PC-3 (cell line): ENCODE data around the gene BPI. TPM values are rescaled to one million over a fixed set of nuclear protein-coding genes. Genes with fewer than 3 reads are reported as not detected.
A peak's percentile ranks its signal among the peaks of the same experiment; 100 is the strongest.

Source experiments
- ATAC-seq: fragments of 200-7000 bp; cut with Tn5 transposase; 2 replicates; pipeline ENCODE4 v1.9.1; 2020; ENCODE audit warnings: mild to moderate bottlenecking, moderate library complexity
- BruUV-seq: library from RNA; stranded (reverse); fragments of 400-500 nt; replicated peaks from 2 replicates; lab custom pipeline; 2021; lab: Mats Ljungman, UMichigan
- CTCF ChIA-PET: fragments of 300-600 bp; sonication (Branson Sonifier 250); formaldehyde crosslinking; loops from one replicate; lab custom pipeline; 2022; ENCODE audit warnings: antibody characterized with exemption; lab: Charles Lee
- POLR2A ChIA-PET: fragments of 300-600 bp; sonication (Branson Sonifier 250); formaldehyde crosslinking; loops from one replicate; lab custom pipeline; 2022; ENCODE audit warnings: antibody characterized with exemption; ENCODE audit not compliant: unreplicated experiment; lab: Charles Lee
- DNase-seq: peaks from one replicate; pipeline ENCODE4 v3.0.0-alpha.2; 2015
- H2AFZ ChIP-seq: fragments of 300-600 bp; sonication (generic); 2 replicates; pipeline ENCODE4 v1.6.0; 2016; ENCODE audit warnings: antibody characterized with exemption, low read length
- H3F3A ChIP-seq: fragments of 300-600 bp; sonication (generic); one replicate; pipeline ENCODE4 v1.6.0; 2017; ENCODE audit warnings: antibody characterized with exemption, low read length, control low read depth, mild to moderate bottlenecking; ENCODE audit not compliant: unreplicated experiment
- H3K27ac ChIP-seq: fragments of 300-600 bp; sonication (generic); 2 replicates; pipeline ENCODE4 v1.5.1; 2016; ENCODE audit warnings: mild to moderate bottlenecking, low read length
- H3K27me3 ChIP-seq: fragments of 300-600 bp; sonication (generic); 2 replicates; pipeline ENCODE4 v1.6.1; 2016; ENCODE audit warnings: low read length, mixed read lengths
- H3K36me3 ChIP-seq: fragments of 300-600 bp; sonication (generic); 2 replicates; pipeline ENCODE4 v1.6.1; 2016; ENCODE audit warnings: low read depth, mixed run types, low read length, mixed read lengths
- H3K4me1 ChIP-seq: fragments of 300-600 bp; sonication (generic); 2 replicates; pipeline ENCODE4 v1.5.1; 2016; ENCODE audit warnings: low read length; ENCODE audit not compliant: insufficient read depth
- H3K4me2 ChIP-seq: fragments of 300-600 bp; sonication (generic); 2 replicates; pipeline ENCODE4 v1.6.0; 2016; ENCODE audit warnings: low read length
- H3K4me3 ChIP-seq: fragments of 300-600 bp; sonication (generic); 2 replicates; pipeline ENCODE4 v1.5.1; 2016; ENCODE audit warnings: mild to moderate bottlenecking, low read length, mixed read lengths
- H3K79me2 ChIP-seq: fragments of 300-600 bp; sonication (generic); 2 replicates; pipeline ENCODE4 v1.6.1; 2017; ENCODE audit warnings: low read length, mixed read lengths
- H3K9ac ChIP-seq: fragments of 300-600 bp; sonication (generic); 2 replicates; pipeline ENCODE4 v1.6.0; 2016; ENCODE audit warnings: mild to moderate bottlenecking, low read length
- H3K9me2 ChIP-seq: fragments of 300-600 bp; sonication (generic); replicated peaks from 2 replicates; pipeline ENCODE4 v1.6.1; 2016; ENCODE audit warnings: mixed run types, low read length, mixed read lengths
- H3K9me3 ChIP-seq: fragments of 300-600 bp; sonication (generic); 2 replicates; pipeline ENCODE4 v1.6.1; 2016; ENCODE audit warnings: low read length, mixed read lengths
- H4K20me1 ChIP-seq: fragments of 300-600 bp; sonication (generic); 2 replicates; pipeline ENCODE4 v1.6.1; 2016; ENCODE audit warnings: low read length, mixed read lengths
- CTCF ChIP-seq: fragments of 300-600 bp; sonication (generic); conservative IDR thresholded peaks from 2 replicates; pipeline ENCODE4 v1.5.1; 2017; ENCODE audit warnings: antibody characterized with exemption, low read depth, mild to moderate bottlenecking, low read length
- EZH2 ChIP-seq: fragments of 300-600 bp; sonication (generic); IDR thresholded peaks from one replicate; pipeline ENCODE4 v1.6.1; 2017; ENCODE audit warnings: antibody characterized with exemption, mild to moderate bottlenecking, low read length; ENCODE audit not compliant: unreplicated experiment
- EZH2phosphoT487 ChIP-seq: fragments of 300-600 bp; sonication (generic); IDR thresholded peaks from 2 replicates; pipeline ENCODE4 v1.6.1; 2018; ENCODE audit warnings: mild to moderate bottlenecking, antibody characterized with exemption, low read length, borderline replicate concordance
- intact Hi-C: fragments of 100-400 bp; cut with micrococcal nuclease; formaldehyde crosslinking; loops from 2 replicates; pipeline ENCODE4 v1.9.0; 2023
- total RNA-seq: library from RNA; depleted of rRNA; stranded (reverse); fragments of >200 nt; gene quantifications from 2 replicates; pipeline ENCODE4 v1.2.3, GENCODE V29; 2014

Gene BPI
- total RNA-seq, 1 experiment from 2014 or later: not detected

GRCh38 chr20:38270869-38271605 lies 32.9 kb upstream of the BPI start:
- intact Hi-C loops: no loop called here
- peak; percentile 84 for ATAC-seq
- peak overlapping the region; percentile 20; the same call in 1 of the 2 replicates for H3K27ac ChIP-seq
- H3K27me3 ChIP-seq: no peaks in the 10 kb centered on the region
- TF ChIP-seq EZH2 (no peak), CTCF (no peak), EZH2phosphoT487 (no peak)
- H3K4me2 ChIP-seq: peak overlapping the region; percentile 44
- H3K36me3 ChIP-seq: no peaks in the 10 kb centered on the region
- no peaks in the 10 kb centered on the region for H3K79me2 ChIP-seq
- H3F3A ChIP-seq: no peaks in the 10 kb centered on the region
- no peak overlapping the region for H3K4me3 ChIP-seq
- H3K9me2 ChIP-seq: no peaks in the 10 kb centered on the region
- H2AFZ ChIP-seq: no peak overlapping the region
- peak; percentile 94 for DNase-seq
- ChIA-PET POLR2A (no interaction called here), CTCF (no interaction called here)
- no TSS peak for BruUV-seq
- no peaks in the 10 kb centered on the region for H3K9me3 ChIP-seq
- no peak overlapping the region for H3K9ac ChIP-seq
- no peaks in the 10 kb centered on the region for H4K20me1 ChIP-seq
- peaks cover 40% of the 10 kb centered on the region for H3K4me1 ChIP-seq

- Histone ChIP-seq H3K4me1 (peaks cover 40% of the 10 kb centered on the region), H3K27me3 (no peaks in the 10 kb centered on the region), H3K36me3 (no peaks in the 10 kb centered on the region), H3K9me3 (no peaks in the 10 kb centered on the region), H3K9ac (no peak overlapping the region), H3K4me2 (peak overlapping the region; percentile 44), H2AFZ (no peak overlapping the region), H4K20me1 (no peaks in the 10 kb centered on the region), H3K4me3 (no peak overlapping the region), H3K9me2 (no peaks in the 10 kb centered on the region), H3K27ac (peak overlapping the region; percentile 20; the same call in 1 of the 2 replicates), H3F3A (no peaks in the 10 kb centered on the region), H3K79me2 (no peaks in the 10 kb centered on the region)
- ChIA-PET POLR2A (no interaction called here), CTCF (no interaction called here)
- DNase-seq: peak; percentile 27
- no peak for ATAC-seq
- BruUV-seq: no TSS peak
- intact Hi-C loops: no loop called here
- TF ChIP-seq EZH2phosphoT487: no peak
- no peak for TF ChIP-seq EZH2
- TF ChIP-seq CTCF: no peak
Observed at GRCh38 chr20:38271608-38272120, 32.3 kb upstream of the BPI start.

- ATAC-seq (no peak), DNase-seq (peak; percentile 29)
- no TSS peak for BruUV-seq
- no peaks in the 10 kb centered on the region for H3K9me3 ChIP-seq
- no peak overlapping the region for H3K9ac ChIP-seq
- H3K27ac ChIP-seq: no peak overlapping the region
- CTCF ChIA-PET: no interaction called here
- H3K4me2 ChIP-seq: no peak overlapping the region
- no peaks in the 10 kb centered on the region for H3K27me3 ChIP-seq
- TF ChIP-seq EZH2phosphoT487 (no peak), CTCF (no peak), EZH2 (no peak)
- intact Hi-C loops: no loop called here
- H3K36me3 ChIP-seq: no peaks in the 10 kb centered on the region
- H3K9me2 ChIP-seq: no peaks in the 10 kb centered on the region
- H2AFZ ChIP-seq: no peak overlapping the region
- no peaks in the 10 kb centered on the region for H3K79me2 ChIP-seq
- H3F3A ChIP-seq: no peaks in the 10 kb centered on the region
- peaks cover 40% of the 10 kb centered on the region for H3K4me1 ChIP-seq
- H3K4me3 ChIP-seq: no peak overlapping the region
- POLR2A ChIA-PET: no interaction called here
- H4K20me1 ChIP-seq: no peaks in the 10 kb centered on the region
Observed at GRCh38 chr20:38272398-38272797, 31.6 kb upstream of the BPI start.
